Upper lobe of left lung (tissue), 4 donors: ENCODE results near the gene C3orf18.

Experiments
- POLR2A ChIP-seq, 4 donors: fragments of 450-650 bp; IDR thresholded peaks; one replicate each; pipeline ENCODE4 v1.5.1; 2016 to 2017; ENCODE audit warnings: antibody characterized with exemption in 4 of 4, mild to moderate bottlenecking in 2 of 4
- POLR2AphosphoS5 ChIP-seq, 2 donors: sonication (generic); formaldehyde crosslinking; IDR thresholded peaks; one replicate each; pipeline ENCODE4 v1.5.1; 2017; ENCODE audit warnings: antibody characterized with exemption in 2 of 2

GRCh38 chr3:50604110-50604621 is 36.6 kb upstream of the C3orf18 start:
- TF ChIP-seq POLR2AphosphoS5 (IDR thresholded peaks at IDR 0.05), result no peak
- TF ChIP-seq POLR2A (IDR thresholded peaks at IDR 0.05), result no peak
